ENCODE results near the gene NTRK1.

Gene NTRK1

DNA sequence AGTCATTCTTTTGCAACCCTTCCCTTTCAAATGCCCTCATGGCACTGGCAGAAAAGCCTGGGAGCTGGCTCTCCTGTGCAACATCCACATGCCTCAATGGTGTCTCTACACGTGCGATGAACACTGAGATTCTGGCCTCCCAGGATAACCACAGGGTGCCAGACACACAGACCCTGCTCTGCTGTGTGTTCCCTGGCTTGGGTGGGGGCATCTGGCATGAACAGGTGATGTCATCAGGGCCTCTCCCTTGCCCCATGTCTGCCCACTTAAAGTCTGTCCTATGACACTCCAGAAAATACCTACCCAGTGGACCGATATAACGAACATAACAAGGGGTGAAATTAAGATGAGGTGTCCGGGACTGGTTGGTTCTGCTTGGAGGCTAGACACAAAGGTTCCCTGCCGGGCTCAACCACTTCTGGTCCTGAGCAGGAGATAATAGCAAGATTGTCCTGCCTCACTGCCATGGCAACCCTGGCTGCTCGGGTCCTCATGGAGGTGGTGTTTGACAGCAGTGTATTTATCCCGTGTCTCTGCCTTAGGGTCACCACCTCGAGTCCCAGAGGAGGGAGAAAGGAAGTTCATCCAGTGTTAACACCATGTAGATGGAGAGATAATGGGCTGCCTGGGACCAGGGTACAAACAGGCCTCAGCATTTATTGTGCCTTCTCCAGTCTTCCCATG, 21.1 kb upstream of the NTRK1 start:
- no peak for DNase-seq

DNA sequence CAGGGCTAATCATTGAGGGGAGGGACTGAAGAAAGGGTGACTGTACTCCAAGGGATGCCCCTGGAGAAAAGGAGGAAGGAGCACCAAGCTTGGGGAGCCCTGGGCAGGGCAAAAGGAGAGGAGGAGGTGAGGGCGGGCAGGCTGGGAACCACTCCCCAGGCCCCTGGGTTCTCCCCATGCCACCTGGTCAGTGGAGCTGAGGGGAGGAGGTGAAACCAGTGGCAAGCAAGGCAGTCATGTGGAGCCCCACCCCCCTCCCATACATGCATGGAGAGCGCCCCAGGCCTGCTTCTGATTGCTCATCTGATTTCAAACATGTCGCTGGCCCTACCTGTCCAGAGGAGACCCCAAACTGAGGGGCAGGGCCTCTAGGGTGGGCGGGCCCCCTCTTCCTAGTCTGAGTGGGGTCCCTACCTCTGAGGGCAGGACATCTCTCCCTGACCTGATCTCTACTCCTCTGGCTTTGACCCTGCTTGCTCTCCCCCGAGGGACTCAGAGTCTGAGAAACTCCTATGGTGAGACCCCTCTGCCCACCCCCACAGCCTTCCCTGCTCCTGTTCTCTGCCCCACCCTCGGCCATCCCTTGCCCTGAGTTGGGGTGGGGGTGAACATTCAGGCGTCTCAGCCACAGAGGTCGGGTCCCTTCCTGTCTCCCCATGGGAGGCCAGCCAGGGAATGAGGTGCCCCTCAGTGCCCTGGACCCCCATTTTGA, 20.3 kb upstream of the NTRK1 start:
- DNase-seq = no peak

DNA sequence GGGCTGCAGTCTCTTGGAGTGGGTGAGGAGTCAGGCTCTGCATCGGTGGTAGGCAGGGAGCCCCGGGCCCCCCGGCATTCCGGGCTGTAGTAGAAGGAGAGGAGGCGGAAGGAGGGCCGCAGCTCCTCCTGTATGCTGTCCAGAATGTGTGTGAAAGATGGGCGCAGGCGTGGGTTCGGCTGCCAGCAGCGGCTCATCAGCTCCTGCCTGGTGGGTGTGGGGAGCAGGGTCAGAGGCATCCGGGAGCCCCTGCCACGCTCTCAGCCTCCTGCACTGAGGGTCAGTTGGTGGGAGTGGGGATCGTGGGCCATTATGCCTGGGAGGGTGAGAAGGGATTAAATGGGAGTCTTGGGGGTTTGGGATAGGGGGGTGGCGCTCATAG, 19.8 kb upstream of the NTRK1 start:
- no peak for DNase-seq

DNA sequence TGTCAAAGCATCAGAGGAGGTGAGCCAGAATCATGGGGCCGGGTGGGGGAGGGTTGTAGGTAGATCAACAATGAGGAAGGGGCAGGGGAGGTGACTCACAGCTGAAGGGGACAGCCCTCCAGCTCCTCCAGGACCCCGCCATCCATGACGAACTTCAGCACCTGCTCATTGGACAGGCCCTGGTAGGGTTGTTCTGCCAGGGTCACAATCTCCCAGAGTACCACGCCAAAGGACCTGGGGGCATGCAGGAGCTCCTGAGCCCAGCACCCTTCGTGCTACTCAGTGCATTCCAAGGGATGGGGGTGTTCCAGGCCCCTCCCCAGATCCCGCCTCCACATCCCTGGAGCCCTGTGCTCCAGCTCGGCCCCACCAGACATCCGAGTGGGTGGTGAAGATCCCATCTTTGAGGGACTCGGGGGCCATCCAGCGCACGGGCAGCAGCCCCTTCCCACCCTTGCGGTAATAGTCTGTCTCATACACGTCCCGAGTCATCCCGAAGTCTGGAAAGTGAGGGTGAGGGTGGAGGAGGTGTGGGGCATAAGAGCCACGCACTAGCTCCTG, 19.3 kb upstream of the NTRK1 start:
- no peak for DNase-seq

DNA sequence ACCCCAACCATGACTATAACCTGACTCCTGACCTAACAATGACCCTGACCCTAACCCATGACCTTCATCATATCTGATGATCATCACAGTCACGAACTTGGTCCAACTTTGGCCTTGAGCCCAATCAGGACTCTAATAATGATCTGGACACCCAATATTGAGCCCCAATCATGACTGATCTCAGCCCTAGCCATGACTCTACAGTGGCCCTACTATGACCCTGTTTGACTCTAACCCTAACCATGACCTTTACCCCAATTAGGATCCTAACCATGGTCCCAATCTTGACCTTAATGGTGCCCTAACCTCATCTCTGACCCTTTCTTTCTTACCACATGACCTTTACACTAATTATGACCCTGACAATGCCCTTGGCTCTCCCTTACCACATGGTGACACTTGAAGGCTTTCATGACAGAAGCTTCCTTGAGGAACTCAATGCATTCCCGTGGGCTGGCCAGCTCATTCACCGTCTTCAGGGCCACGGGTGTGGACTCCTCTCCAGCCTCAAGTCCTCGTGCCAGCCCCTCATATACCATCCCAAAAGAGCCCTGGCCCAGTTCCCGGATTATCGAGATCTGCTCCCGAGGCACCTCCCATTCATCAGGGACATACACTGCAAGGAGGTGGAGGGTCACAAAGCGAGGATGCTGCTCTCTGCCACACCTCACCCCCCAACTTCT, 17.9 kb upstream of the NTRK1 start:
- no peak for DNase-seq

DNA sequence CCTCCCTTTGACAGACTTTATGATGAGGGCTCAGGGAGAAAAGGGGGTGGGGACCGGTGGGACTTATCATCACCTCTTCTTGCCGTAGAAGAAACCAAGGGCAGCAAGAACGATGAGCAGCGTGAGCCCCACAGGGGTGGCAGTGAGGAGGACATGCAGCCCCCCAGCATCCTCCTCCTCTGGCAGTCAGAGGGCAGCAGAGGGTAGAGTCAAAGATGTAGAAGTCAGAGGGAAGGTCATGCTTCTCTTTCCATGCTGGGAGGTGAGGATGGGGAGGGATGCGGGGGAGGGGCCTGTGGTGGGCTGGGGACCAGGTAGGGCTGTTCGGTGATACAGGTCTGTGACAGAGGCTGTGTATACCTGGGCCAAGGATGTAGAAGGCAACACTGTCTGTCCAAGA, 16.6 kb upstream of the NTRK1 start:
- no peak for DNase-seq

DNA sequence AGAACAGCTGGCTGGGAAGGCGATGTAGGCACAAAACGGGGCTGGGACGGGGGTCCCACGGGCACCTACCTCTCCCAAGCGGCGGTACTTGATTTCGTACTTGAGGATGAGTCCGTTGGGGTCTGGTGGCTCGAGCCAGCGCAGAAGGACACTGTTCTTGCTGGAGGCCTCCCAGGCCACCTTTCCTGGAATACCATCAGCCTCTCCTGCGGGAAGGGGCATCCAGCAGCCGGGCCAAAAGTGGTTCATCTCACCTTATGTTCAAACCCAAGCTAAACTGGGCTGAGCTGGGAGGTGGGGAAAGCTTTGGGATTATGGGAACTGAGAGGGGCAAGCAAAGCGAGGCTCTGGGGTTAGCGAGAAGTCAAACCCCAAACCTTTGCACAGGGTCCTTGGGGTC, 16.0 kb upstream of the NTRK1 start:
- DNase-seq = no peak

DNA sequence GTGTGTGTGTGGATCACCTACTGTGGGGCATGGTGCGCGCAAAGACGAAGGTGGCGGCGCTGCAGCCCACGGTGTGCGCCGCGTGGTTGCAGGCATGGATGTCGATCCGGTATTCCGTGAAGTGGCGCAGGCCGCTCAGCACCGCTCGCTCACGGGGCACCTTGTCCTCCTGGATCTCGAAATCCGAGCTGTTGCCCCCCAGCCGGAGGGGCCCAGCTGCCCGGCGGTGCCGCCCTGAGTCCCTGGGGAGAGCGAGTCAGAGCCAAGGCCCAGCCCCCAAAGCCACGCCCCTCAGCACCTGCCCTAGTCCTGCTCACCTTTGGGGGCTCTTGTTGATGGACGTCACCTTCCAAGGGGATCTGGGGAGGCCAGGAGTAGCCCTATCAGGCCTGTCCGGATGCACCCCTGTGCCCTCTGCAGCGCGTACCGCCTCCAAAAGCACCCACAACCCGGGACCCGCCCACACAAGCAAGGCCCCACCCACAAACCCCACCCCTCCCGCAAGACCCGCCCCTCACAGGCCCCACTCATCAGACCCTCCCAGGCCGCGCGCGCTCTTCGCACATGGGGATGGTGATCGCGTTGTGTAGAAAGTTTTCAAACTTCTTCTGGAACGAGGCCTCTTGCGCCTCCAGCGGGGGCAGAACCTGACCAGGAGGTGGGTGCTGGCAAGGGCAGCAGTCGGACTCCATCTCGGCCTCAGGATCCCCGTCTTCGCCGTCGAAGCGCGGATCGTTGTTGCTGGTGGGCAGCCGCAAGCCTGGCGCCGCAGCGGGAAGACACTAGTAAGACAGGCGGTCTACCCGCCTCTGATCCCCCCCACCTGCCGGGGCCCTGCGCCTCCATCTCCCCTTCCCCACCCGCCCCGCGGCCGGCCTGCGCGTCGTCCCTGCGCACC, 15.4 kb upstream of the NTRK1 start:
- no peak for DNase-seq

DNA sequence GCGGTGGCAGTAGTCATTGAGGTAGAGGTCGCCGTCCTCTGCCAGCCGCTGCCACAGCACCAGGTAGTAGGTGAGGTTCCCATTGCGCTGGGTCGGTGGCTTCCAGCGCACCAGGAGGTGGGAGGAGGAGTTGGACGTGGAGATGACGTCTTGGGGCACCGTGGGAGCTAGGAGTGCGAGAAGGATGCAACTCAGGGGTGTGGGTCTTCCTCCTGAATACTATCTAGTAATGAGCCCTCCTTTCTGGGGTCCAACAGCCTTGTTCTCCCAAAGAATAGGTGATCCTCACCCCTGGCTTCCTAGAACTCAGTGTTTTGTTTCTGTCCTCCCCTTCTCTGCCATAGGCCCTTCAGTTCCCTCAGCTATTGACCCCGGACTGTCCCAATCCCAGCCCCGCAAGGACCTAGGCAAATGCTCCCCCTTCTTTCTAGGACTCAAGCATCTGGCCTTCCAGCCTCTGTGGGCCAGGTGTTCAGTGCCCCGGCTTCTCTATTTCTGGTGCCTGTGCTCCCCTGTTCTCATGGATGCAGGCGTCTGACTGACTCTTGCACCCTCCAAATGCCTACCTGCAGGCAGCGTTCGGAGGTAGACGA, 14.6 kb upstream of the NTRK1 start:
- no peak for DNase-seq

DNA sequence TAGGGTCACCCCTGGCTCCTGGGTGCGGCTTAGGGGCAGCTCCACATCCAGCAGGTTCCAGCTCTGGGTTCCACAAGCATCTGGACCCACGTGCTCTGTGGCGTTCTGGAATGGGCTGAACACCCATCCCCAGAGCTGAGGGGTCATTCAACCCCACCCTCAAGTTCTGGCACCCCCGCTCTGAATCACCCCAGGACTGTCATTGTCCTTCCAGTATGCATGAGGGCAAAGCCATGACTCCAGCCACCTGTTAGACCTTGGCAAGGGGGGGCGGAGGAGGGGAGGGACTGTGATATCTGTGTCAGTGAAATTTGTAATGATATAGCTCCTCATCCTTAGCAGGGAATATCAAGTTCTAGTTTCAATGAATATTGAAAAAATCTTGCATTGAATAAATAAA, 14.0 kb upstream of the NTRK1 start:
- no peak for DNase-seq

DNA sequence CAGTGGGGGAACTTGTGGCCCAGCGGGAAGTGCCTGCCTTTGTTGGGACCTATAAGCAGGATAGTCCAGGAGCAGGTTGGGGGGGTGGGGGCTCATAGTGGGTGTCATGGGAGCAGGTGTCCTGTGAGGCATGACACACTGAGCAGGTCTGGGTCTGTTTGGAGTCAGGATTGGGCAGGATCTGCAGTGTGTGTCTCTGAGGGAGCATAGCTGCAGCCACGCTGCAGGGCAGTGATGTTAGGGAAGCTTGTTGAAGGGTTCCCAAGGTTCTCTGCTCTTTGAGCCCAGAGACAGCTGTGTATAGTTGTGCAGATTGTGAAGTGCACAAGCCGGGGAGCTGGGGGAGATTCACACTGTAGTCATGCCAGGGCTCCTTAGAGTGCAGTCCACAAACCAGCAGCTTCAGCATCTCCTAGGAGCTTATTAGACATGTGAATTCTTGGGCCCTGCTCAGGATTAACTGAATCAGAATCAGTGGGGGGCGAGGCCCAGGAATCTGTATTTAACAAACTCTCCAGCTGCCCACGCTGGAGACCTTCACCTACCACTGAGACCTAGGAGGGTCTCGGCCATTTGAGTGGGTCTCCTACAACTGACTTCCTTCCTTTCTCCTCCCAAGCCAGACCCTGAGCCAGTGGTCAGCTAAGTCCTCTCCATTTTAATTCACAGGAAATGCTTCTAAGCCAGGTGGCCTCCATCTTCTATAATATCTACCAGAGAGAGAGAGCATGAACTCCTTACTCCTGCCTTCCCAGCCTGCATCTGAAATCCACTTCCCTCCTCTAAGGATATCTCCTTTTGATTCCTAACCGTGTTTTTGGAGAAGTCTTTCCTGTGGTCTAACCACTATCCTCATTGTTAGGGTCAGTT, 12.8 kb upstream of the NTRK1 start:
- no peak for DNase-seq

DNA sequence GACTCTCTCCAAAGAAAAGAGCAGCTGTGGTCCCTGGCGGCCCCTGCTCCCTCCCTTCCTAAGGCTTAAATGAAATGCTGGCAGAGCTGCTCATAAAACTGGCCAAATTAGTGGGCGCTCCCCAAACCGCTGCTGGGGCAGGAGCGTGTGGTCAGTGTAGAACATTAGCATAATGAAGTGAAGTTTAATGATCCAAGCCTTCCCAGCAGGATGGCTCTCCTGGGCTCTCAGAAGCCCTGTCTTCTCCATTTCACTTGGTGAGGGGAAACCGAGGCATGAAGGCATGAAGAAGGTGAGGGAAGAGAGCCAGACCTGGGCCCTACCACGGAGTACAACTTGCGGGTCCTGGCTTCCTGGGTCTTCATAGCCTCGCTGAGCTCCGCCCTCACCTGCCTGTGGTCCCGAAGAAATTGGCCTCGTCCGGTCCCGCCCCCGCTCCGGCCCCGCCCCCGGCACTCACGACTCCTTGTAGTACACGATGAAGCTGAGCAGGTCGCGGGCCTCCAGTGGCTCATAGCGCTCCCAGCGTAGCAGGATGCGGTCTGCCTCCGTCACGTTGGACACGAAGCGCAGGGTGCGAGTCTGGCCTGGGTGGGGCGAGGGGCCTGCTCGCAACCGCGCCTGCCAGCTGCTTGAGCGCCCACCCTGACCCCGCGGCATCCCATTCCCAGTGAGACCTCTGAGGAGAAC, 12.1 kb upstream of the NTRK1 start:
- no peak for DNase-seq

DNA sequence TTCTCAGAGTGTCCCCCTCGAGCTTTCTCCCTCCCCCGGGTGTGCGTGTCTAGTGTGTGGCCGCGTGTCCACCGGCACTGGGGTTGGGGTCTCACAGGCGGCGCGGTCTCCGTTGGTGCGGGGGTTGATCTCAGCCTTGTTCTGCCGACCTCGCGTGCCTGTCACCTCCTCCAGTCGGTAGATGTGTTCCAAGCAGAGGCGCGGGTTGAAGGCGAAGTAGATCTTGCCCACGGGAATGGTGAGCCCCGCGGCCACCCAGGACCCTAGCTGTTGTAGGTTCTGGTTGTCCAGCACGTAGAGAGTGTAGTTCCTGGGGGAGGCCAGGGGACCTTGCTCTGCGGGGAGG, 11.5 kb upstream of the NTRK1 start:
- no peak for DNase-seq

DNA sequence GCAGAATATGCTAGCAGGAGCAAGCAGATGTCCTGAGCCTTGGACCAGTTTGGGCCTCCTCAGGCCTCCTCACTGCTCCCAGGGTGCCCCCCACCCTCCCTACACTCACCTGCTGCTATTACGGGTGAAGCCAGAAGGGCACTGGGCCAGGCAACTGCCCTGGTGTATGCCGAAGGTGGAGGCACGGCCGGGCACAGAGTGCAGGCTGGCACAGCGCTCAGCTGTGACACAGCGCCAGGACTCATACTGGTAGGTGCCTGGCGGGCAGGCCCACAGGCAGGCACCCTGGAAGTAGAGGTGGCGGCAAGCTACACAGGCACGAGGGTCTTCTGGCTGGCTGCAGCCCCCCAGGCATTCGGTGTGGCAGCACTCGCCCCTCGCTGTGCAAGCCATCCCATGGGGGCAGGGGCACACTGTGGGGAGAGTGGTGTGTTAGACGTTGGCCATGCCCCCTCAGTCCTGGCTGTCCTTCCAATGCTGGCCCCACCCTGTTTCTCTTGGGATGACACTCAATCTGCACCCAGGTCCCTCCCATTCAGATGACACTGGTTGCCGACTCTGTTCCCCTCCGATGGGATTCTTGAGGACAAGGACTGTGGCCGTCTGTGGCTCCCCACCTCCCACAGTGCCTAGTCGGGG, 8.8 kb upstream of the NTRK1 start:
- no peak for DNase-seq

DNA sequence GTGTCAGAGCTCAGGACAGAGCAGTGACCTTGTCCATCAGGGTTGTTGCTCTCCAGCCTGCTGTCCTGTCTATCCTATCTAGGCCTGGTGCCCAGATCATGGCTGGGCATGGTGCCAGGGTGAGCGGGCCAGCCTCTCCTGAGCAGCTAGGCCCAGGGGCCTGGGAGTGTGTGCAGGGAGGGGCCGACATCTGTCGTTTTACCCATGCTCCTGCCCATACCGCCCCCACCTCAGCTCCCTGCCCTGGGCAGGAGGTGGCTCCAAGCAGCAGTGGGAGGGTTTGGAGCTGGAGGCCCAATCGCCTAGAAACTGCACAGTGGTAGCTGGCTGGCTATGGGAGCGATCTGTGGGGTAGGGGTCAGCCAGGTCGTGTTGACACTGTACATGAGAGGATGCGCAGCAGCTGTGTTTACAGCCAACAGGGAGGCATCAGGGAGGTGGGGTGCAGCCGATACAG, 8.2 kb upstream of the NTRK1 start:
- DNase-seq = no peak

DNA sequence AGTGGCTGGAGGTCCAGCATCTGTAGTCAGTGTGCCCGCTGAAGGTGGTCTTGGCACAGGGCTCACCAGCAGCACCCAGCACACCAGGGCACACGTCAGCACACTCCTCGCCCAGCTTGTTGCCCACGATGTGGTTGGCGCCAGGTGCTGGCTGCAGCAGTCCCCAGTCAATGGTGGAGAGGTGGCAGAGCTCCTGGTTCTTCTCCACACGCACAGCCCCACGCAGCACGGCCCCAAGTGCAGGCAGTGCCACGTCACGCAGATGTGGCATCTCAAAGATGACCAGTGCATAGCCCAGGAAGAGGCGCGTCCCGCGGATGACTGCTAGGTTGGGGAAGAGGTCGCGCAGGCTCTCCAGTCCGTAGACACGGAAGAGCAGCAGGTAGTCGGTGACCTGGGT, 6.9 kb upstream of the NTRK1 start:
- DNase-seq = no peak

DNA sequence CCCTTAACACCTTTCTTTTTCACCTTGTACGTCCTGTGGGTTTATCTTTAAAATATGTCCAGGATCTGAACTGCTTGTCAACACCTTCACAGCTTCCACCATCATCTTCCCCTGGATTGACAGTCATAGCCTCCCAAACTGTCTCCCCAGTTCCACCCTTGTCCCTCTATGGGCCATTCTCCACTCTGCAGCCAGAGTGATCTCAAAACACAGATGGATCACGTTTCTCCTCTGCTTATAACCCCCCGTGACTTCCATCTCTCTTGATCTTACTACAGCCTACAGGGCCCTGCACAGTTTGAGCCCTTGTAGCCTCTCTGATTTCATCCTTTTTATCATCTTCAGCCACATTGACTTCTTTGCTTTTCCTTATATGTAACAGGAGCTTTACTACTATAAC, 6.0 kb upstream of the NTRK1 start:
- DNase-seq = no peak

DNA sequence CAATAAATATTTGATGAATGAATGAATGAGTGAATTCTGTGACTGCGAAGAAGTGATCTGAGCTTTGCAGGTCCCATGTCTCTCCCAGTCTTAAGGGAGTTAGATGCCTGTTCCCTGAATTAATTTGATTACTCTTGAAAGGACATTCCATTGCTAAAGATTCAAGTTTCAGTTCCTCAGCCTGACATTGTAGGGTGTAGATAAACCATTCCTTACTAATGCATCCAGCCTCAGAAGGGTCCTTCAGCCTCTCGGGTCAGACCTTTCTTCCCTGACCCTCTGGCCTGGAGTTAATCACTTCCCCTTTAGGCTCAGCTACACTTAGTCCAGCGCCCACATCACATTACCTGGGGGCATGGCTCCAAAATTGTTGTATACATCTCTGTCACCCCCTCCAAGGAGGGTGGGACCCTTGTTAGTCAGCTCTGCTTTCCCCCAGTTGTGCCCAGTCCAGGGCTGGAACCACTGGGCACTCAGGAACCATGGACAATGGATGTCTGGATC, 4.3 kb upstream of the NTRK1 start:
- DNase-seq = no peak

DNA sequence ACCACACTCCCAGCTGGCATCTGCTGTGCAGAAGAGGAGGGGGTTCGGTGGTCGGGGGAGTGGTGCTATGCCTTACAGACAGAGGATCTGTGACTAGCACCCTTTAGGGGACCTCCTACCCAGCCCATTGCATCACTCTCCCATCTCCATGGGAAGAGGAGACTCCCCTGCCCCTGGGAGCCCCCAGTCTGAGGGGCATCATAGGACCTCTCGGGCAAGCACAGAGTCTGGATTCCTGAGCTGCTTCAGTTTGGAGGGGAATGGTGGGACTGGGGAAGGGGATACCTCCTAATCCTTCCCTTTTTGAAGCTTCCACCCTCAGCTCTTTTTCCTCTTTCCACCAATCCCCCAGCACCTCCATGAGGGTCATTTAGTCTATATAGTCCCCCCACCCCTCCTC, 3.1 kb upstream of the NTRK1 start:
- DNase-seq = no peak

DNA sequence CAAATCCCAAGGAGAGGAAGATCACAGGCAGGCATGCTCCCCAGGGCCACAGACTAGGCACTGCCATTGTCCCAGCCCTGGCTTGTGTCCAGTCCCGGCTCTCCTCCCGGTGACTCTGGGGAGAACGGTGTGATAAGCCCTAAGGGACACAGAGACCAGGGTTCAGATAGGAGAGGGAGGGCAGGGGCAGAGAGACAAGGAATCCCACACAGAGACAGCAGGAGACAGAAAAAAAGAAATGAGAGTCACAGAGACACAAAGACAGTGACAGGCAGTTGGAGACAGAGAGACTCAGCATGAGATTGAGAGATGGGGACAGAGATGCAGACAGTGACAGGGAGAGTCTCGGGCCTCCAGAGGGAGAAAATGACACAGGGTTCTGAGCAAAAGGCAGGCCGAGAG, 2.1 kb upstream of the NTRK1 start:
- DNase-seq = no peak

All from NCI-H1930 (cell line).